Stimulated activated CD4-positive, alpha-beta T cell treated with anti-CD3 and anti-CD28 coated beads, Interleukin-1b, Interleukin-23, amount 100 ng/mL, for 4 hours (primary cell): ENCODE data around the gene FBXO10.
"Not testable (repeated sequence)": the region's sequence is repeated elsewhere in the genome, so short reads cannot be mapped to it uniquely, and the experiment has no call there.

Source experiments
- DNase-seq, 2 donors: peaks; one replicate each; pipeline ENCODE4 v3.0.0-alpha.2; 2020; ENCODE audit warnings: low read depth in 2 of 2

Gene FBXO10

DNA sequence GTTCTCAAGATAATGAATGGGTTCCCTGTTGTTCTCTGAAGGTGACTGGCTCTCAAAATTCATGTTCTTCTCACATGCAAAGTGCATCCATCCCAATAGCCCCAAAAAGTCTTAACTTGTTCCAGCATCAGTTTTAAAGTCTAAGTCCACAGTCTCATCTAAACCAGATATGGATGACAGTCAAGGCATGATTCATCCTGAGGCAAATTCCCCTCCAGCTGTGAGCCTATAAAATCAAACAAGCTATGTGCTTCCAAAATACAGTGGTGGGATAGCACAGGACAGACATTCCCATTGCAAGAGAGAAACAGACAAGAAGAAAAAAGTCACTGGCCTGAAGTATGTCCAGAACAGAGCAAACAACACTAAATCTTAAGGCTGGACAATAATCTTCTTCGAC lies 25.4 kb downstream of the FBXO10 start:
- no peak for DNase-seq

DNA sequence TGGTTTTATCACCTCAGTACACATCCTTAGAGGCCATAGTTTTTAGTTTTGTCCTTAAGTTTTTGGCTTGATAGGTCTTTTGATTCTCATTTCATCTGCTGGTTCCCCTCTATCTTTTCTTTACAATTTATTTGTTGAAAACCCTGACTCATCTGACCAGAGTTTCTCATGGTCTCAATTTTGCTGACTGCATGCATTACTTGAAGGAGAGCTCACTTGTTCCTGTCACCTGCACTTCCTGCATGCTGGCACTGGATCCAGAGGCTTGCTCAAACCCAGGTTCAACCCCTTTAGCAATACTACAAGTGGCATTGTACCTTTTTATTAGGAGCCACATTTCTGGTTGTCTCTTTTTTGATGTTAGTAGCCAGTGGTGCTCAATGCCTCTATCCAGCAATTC lies 26.7 kb downstream of the FBXO10 start:
- DNase-seq = no peak

DNA sequence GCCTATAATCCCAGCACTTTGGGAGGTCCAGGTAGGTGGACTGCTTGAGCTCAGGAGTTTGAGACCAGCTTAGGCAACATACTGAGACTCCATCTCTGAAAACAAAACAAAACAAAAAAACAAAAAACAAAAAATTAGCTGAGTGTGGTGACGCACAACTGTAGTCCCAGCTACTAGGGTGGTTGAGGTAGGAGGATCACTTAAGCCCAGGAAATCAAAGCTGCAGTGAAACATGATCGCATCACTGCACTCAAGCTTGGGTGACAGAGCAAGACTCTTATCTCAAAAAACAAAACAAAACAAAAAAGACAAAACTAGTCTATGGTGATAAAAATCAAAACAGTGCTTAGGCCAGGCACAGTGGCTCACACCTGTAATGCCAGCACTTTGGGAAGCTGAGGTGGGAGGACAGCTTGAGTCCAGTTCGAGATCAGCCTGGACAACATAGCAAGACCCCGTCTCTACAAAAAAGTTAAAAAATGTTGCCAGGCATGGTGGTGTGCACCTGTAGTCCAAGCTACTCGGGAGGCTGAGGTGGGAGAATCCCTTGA lies 28.8 kb downstream of the FBXO10 start:
- no peak for DNase-seq

DNA sequence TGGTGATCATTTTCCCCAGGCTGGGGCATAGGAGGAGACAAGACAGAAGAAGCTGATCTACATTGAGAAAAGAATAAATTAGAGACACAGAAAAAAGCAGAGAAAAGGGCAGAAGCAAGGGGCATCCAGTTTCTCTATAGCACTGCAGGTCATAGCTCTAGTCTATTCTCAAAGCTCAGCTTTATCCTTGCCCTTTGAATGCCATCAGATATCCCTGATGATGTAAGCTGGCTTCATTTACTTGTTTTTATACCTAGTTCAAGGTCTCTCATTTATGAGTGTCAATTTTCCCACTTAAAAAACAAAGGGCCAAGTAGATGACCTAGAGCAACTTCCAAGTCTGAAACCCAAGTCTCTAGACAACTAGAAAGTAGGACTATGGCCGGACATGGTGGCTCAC lies 32.7 kb downstream of the FBXO10 start:
- no peak for DNase-seq

DNA sequence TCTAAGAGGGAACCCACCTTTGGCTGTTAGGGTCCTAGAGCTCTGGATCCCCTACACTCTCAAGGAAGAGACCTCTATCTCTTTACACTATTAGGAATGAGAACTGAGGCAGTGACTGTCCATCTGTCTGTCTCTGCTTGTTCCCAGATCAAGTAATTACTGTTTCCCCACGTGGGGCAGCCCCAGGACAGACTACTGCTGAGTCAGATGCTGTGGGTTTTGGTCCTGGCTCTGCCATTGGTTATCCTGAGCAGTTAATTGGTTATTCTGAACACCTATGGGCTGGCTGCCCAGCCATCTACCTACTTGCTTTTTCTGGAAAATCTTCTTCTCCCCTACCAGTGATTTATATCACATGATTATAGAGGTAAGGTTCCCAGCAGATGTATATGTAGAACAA lies 33.3 kb downstream of the FBXO10 start:
- DNase-seq = no peak

DNA sequence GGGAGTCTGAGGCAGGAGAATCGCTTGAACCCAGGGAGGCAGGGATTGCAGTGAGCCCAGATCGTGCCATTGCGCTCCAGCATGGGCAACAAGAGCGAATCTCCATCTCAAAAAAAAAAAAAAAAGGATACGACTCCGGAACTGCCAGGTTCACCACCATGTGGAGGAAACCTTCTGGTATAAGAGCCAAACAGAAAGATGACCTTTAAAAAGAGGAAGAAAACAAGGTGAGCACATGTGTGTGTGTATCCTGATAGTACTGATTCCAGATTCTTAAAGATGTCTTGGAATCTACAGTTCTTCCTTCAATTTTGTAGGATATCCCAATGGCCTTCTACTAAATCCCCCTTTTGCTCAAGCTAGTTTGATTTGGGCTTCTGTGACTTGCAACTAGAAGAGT lies 33.7 kb downstream of the FBXO10 start:
- no peak for DNase-seq

DNA sequence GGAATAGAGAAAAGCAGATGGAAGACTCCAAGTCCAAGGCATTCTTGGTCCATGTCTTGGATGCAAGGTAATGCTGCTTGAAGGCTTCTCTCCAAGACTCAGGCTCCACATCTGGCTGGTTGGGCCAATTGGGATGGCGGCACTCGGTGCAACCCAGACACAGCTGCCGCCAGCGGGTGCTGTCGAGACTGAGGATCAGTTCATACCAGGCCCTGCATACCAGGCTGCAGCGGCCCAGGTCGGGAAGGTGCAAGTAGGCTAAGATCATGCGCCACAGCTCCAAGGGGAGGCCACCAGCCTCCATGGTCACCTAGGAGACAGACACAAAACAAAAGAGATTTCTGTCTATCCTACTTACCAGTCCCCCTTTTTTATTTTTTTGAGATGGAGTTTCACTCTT lies 34.7 kb downstream of the FBXO10 start:
- no peak for DNase-seq

DNA sequence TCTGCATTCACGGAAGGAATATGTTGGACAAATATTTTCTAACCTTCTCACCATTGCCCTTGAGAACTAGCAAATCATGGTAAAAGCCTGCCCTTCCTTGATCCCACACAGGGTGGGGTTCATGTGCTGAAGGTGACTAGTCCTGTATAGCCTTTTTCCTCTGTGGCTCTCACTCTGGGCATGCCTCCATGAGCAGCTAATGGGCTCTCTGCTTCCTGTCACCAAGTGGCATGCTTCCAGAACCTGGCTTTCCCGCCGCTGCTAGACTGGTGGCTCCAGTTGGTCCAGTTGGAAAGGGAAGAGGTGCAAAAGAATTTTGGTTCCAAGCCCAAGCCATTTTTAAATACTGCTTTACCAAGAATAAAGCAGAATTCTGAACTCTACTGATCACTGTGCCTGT lies 35.5 kb downstream of the FBXO10 start:
- no peak for DNase-seq

DNA sequence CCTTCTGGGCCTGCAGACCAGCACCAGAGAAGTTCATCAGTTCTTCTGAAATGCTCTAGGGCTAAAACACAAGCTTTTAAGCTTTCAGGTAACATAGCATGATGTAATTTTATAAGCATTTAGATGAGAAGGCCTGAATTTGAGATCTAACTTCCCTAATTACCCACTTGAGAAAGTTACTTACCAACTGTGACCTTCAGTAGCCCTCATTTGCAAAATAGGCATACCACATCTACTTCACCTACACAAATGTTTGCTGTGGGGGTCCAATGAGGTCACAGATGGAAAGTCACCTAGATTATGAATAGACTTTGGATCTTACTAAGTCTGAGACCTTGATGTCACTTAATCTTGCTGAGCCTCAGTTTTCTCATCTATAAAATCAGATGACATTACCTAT lies 36.5 kb downstream of the FBXO10 start:
- no peak for DNase-seq

DNA sequence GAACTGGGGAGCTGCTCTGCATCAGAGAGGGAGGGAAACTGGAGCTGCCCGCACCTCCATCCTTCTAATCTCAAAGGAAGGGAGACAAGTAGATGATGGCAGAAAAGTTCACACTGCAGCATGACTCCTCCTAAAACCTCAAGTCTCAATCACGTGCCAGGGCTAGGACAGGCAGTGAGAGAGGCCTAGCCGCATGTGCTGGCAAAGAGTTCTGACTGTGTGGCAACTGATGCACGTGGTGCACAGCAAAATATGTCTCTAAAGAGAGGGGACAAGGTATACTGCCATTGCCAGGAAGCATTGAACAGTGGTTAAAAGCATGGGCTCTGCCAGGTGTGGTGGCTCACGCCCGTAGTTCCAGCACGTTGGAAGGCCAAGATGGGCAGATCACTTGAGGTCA lies 38.1 kb downstream of the FBXO10 start:
- DNase-seq = no peak

DNA sequence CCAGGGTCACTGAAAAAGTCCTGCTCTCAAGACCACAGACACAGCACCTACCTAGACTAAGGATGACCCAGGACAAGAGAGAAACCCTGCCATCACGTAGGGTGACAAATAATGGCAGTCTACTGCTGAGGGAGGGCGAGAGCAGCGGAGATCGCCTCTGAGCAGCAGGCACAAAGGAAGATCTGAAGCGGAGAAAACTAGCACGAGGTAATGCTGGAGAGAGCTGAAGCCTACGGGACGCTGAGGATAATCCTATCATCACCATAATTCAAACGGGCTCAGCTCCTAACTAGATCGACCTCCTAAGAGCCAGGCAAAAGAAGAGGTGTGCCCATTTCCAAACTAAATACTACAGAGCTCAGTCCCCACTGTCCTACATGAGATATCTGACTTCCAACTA lies 41.3 kb downstream of the FBXO10 start:
- DNase-seq = no peak

DNA sequence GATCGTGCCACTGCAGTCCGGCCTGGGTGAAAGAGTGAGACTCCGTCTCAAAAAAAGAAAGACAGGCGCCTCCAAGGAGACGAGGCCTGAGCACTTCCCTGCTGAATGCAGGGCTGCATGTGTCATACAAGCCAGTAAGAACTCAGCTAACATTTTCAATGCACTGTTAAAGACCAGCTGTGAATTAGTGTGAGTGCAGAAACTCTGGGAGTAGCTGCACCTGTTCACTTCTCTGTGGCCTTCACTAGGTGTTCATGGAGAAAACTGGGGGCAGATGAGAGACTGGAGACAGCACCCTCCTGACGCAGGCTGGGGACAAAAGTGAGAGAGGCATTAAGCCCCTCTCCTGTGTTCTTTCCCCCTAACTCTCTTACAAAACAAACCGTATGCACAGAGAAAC lies 41.8 kb downstream of the FBXO10 start:
- DNase-seq = no peak

DNA sequence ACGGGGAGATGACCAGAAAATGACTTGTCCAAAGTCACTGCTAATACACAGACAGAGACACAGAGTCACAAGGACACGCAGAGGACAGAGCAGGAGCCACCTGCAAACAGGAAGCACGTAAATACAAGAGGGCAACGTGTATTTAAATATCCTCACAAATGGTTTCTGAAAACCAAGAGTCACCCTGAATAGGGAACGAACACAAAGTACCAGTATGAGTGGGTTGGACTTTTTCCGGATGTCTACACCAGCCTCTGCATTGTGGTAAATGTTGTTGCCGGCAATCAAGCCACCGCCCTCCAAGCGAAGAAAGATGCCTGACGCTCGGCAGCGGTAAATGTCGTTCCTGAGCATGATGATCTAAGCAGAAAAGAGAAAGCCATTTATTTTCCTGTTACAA lies 44.5 kb downstream of the FBXO10 start:
- DNase-seq = peak in 1 of 2 donors; percentile 19

DNA sequence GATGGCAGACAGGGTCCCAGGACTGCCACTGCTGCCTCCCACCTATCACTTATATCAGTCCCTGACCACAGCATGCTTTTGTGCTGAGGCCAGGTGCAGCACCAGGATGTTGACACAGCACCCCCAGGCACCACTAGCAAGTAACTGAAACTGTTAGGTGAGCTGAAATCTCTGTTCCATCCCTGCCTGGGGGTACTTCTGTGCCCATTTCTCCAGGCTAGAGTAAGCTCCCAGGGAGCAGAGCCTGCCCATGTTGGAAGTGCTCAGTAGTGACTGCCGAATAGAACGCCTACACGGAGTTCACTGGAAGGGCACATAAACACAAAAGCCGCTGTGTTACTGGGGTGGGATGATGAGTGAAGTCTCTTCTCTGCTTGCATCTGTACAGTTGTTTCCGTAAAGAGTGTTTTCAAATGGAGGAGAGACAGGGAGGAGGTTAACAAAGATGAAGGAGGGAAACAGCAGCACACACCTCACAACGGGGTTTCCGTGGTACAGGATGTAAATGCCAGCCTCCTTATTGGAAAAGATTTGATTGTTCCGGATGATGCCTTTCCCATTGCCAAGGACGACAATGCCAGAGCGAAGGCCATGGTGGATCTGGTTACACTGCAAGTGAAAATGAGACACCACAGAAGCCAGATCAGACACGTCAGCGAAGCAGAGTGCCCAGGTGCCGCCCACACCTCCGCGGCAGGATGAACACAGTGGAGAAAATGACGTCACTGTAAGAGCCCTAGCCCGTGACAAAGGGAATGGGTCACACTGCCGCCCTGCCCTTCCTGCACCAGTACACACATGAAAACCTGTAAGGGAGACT lies 47.3 kb downstream of the FBXO10 start:
- peak; percentile 54 to 64 for DNase-seq

DNA sequence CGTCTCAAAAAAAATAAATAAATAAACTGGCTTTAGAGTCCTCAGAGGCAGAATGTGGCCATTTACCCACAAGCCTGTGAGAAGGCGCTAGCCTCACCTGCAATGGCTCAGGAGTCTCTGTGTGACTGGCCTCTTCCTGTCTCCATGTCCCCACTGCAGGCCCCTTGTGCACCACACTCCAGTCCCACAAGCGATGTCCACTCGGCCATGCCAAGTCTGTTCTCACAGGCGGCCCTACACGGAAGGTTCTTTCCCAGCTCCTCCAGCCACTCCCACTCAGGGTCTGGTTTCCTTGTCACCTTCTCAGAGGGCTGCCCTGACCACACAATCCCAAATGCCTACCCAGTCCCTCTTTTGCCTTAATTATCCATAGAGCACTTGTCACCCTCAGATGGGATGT lies 52.3 kb downstream of the FBXO10 start:
- DNase-seq = no peak

DNA sequence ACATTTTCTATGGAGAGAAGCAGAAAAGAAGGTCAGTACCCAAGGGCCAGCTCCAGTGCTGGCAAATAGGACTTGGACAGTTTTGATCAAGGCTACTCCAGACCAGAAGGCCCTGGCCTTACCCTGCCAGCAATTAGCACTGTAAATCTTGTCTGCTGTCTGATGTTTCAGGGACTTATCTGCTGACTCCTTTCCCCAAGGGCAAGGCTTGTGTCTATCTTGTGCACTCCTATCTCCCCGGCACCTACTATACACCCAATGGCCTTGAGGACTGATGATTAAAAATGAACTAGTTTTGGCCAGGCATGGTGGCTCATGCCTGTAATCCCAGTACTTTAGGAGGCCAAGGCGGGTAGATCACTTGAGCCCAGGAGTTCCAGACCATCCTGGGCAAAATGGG lies 53.2 kb downstream of the FBXO10 start:
- DNase-seq = no peak

DNA sequence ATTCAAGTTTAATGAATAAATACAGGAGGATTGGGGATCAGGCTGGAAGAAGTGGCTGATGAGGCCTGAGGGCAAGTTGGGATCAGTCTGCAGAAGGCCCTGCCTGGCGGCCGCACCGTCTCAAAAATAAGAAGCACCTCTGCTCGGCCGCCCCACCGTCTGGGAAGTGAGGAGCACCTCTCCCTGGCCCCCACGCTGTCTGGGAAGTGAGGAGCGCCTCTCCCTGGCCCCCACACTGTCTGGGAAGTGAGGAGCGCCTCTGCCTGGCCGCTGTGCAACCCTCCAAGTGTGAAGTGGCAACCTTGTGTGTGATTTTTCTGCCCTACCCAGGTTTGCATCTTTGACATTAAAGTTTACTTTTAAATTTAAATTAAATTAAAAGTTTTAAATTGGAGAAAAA lies 55.1 kb downstream of the FBXO10 start:
- DNase-seq = no peak

DNA sequence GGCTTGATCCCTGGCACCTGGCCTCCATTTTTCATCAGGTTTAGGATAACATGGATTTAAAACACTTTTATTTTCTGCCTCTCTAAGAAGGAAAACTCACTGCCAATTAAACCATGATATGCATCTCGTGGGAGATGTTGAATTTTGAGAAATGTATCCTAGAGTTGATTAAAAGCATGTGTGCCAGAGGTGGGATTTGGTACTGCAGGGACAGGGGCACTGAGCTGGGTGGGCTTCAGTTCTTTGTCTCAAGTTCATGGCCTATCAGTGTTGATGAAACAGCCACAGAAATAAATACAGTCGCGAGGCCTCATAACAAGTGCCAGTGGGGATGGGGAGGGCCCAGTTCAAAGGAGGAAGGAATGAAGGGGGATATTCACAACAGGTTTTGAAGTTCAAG lies 55.5 kb downstream of the FBXO10 start:
- no peak for DNase-seq

DNA sequence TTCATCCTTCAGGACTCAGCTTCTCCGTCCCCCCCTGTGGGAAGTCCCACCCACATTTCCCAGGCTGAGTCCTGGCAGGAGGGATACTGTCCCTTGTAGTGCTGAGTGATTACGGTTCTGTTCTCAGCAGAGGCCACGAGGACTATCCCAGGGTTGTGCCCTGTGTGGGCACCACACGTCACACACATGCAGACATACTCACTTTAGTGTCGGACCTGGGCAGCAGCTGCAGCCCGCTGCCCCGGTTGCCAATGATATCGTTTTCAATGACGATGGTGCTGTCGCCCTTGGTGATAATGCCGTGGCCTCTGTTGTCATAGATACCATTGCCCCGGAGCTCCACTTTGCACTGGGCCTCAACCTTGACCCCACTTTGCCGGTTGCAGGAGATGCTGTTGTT lies 58.3 kb downstream of the FBXO10 start:
- DNase-seq = no peak

DNA sequence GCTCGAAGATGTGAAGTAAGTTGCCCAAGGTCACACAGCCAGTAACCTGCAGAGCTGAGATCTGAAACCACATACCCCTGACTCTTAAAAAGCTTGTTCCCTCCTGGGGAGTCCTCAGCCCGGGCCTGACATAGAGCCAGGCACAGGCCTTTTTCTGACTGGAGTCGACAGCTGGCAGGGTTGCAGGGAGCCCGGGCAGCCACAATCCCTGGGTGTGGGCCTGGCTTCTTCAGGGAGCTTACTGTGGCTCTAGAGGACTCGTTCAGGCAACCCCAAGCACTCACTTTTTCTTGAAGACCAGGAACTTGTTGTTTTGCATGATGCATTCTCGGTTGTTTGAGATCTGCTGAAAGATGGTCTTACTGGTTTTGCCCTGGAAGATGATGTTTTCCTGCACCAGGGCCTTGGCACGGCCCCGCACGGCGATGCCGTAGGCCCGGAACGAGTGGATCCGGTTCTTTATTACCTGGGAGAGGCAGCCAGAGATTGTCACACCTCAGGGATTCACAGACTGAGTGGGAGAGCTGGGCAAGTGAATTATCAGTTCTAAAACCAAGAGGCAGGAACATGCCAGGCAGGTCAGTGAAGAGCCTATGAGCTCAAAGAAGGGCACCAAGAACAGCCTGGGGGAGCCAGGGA lies 60.4 kb downstream of the FBXO10 start:
- DNase-seq = no peak

DNA sequence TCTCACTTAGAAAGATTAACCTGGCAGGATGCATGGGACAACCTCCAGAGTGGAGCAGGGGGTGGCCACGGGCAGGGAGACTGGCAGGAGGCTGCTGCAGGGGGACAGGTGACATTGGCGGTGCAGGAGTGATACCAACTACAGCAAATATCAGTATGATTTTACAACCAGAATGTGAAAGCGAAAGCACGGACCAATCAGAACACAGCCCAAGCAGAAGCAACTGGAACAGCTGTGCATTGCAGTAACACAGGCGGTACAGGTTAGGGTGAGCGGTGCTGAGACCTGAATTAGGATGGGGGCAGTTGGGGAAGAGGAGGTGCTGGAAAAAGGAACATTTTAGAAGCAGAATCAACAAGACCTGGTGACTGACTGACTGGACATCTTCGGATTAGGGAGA lies 61.2 kb downstream of the FBXO10 start:
- DNase-seq = no peak

DNA sequence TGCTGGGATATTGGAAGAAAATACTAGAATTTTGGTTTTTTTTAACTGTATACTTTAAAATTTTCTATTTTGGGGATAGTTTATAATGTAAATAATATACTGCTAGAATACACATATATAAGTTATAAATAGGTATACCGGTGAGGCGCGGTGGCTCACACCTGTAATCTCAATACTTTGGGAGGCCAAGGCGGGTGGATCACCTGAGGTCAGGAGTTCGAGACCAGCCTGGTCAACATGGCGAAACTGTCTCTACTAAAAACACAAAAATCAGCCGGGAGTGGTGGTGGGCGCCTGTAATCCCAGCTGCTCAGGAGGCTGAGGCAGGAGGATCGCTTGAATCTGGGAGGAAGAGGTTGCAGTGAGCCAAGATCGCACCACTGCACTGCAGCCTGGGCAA lies 61.8 kb downstream of the FBXO10 start:
- DNase-seq = not testable (repeated sequence)

DNA sequence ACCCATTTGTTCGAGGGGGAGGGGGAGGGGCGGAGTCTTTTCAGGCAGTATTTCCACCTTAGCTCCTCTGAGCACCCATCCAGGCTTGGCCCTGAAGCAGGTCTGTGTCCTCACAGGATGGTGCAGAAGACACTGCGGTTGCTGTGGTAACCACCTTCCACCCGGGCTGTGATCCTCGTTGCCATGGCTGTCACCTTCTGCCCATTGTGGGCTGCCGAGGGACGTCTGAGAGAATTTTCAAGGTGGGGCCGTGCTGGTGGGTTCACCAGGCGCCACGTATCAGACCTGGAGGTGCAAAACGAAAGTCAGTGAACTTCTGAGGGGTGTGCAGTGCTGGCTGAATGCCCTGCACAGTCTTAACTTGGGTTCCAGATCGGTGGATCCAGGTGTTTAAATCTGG lies 63.7 kb downstream of the FBXO10 start:
- DNase-seq = no peak
